Neural cell (in vitro differentiated cells): Measurements from ENCODE around the gene SEMA4B. TPM values are rescaled to one million over a fixed set of nuclear protein-coding genes. Genes with fewer than 3 reads are reported as not detected.

Source experiments
- H2AFZ ChIP-seq: fragments of 200-600, 300-800 bp; sonication (generic), shearing (Covaris generic); 2 replicates; pipeline ENCODE4 v1.6.0; 2014; ENCODE audit warnings: low read depth, mild to moderate bottlenecking, antibody characterized with exemption, low read length, moderate library complexity
- H3F3A ChIP-seq: fragments of 200-600 bp; shearing (Covaris generic); 2 replicates; pipeline ENCODE4 v1.6.1; 2016; ENCODE audit warnings: mild to moderate bottlenecking, moderate library complexity, mixed read lengths, antibody characterized with exemption, low read length; ENCODE audit not compliant: insufficient read depth, poor library complexity, severe bottlenecking
- H3K27ac ChIP-seq: fragments of 200-600, 300-800 bp; sonication (generic), shearing (Covaris generic); 2 replicates; pipeline ENCODE4 v1.5.1; 2014; ENCODE audit warnings: mild to moderate bottlenecking, low read length, moderate library complexity
- H3K27me3 ChIP-seq: fragments of 300-800, 200-600 bp; sonication (generic), shearing (Covaris generic); 2 replicates; pipeline ENCODE4 v1.6.0; 2014; ENCODE audit warnings: mild to moderate bottlenecking, low read depth, low read length, moderate library complexity; ENCODE audit not compliant: insufficient read depth
- H3K36me3 ChIP-seq: fragments of 300-800, 200-600 bp; sonication (generic), shearing (Covaris generic); 2 replicates; pipeline ENCODE4 v1.5.1; 2014; ENCODE audit warnings: mild to moderate bottlenecking, antibody characterized with exemption, low read length, moderate library complexity; ENCODE audit not compliant: insufficient read depth
- H3K4me2 ChIP-seq: fragments of 300-800, 200-600 bp; sonication (generic), shearing (Covaris generic); 2 replicates; pipeline ENCODE4 v1.6.0; 2014; ENCODE audit warnings: mild to moderate bottlenecking, low read length
- H3K4me3 ChIP-seq: fragments of 300-800, 200-600 bp; sonication (generic), shearing (Covaris generic); 2 replicates; pipeline ENCODE4 v1.5.1; 2014; ENCODE audit warnings: mild to moderate bottlenecking, low read length, moderate library complexity
- H3K79me2 ChIP-seq: fragments of 200-600 bp; shearing (Covaris generic); replicated peaks from 2 replicates; pipeline ENCODE4 v1.6.0; 2014; ENCODE audit warnings: mild to moderate bottlenecking, low read length, moderate library complexity; ENCODE audit not compliant: insufficient read depth
- H3K9ac ChIP-seq: fragments of 300-800, 200-600 bp; sonication (generic), shearing (Covaris generic); 2 replicates; pipeline ENCODE4 v1.6.1; 2016; ENCODE audit warnings: mild to moderate bottlenecking, low read length, mixed read lengths
- H3K9me2 ChIP-seq: fragments of 200-600 bp; shearing (Covaris generic); 2 replicates; pipeline ENCODE4 v1.6.1; 2016; ENCODE audit warnings: mild to moderate bottlenecking, low read length, mixed read lengths; ENCODE audit not compliant: insufficient read depth
- H3K9me3 ChIP-seq: fragments of 200-600, 300-800 bp; sonication (generic), shearing (Covaris generic); 2 replicates; pipeline ENCODE4 v1.6.1; 2016; ENCODE audit warnings: mild to moderate bottlenecking, mixed run types, low read length, moderate library complexity, mixed read lengths
- H4K20me1 ChIP-seq: fragments of 200-600 bp; shearing (Covaris generic); 2 replicates; pipeline ENCODE4 v1.6.1; 2016; ENCODE audit warnings: mild to moderate bottlenecking, mixed run types; ENCODE audit not compliant: insufficient read depth
- EP300 ChIP-seq: fragments of 450-650 bp; conservative IDR thresholded peaks from 2 replicates; pipeline ENCODE4 v1.6.1; 2014; ENCODE audit warnings: antibody characterized with exemption, mild to moderate bottlenecking, moderate library complexity; ENCODE audit not compliant: poor library complexity, severe bottlenecking
- EZH2 ChIP-seq: fragments of 200-600, 300-800 bp; shearing (Covaris generic), sonication (generic); IDR thresholded peaks from 2 replicates; pipeline ENCODE4 v1.6.1; 2014; ENCODE audit warnings: antibody characterized with exemption, low read length, borderline replicate concordance, mild to moderate bottlenecking; ENCODE audit not compliant: insufficient read depth, poor library complexity, severe bottlenecking
- POLR2AphosphoS5 ChIP-seq: IDR thresholded peaks from 2 replicates; pipeline ENCODE4 v1.6.1; 2012
- RAD21 ChIP-seq: fragments of 450-650 bp; conservative IDR thresholded peaks from 2 replicates; pipeline ENCODE4 v1.6.1; 2014; ENCODE audit warnings: antibody characterized with exemption, mild to moderate bottlenecking, moderate library complexity
- REST ChIP-seq: IDR thresholded peaks from 2 replicates; pipeline ENCODE4 v1.6.1; 2012; ENCODE audit warnings: borderline replicate concordance
- SMC3 ChIP-seq: fragments of 450-650 bp; conservative IDR thresholded peaks from 2 replicates; pipeline ENCODE4 v1.6.1; 2014; ENCODE audit warnings: antibody characterized with exemption, mild to moderate bottlenecking, moderate library complexity; ENCODE audit not compliant: poor library complexity
- TAF1 ChIP-seq: IDR thresholded peaks from 2 replicates; pipeline ENCODE4 v1.6.1; 2012; ENCODE audit warnings: low read depth
- polyA plus RNA-seq: library from polyadenylated mRNA; depleted of rRNA; stranded (reverse); fragments of >200 nt; gene quantifications from 2 replicates; pipeline ENCODE4 v1.2.3, GENCODE V29; 2014
- TF ChIP-seq, protein P1 (sequence below): fragments of 450-650 bp; IDR thresholded peaks from 2 replicates; pipeline ENCODE4 v1.5.1; 2014; ENCODE audit warnings: antibody characterized with exemption, mild to moderate bottlenecking, moderate library complexity; ENCODE audit not compliant: poor library complexity, severe bottlenecking

SEMA4B gene
- polyA plus RNA-seq, 1 donor from 2014 or later: 11.0 TPM

DNA sequence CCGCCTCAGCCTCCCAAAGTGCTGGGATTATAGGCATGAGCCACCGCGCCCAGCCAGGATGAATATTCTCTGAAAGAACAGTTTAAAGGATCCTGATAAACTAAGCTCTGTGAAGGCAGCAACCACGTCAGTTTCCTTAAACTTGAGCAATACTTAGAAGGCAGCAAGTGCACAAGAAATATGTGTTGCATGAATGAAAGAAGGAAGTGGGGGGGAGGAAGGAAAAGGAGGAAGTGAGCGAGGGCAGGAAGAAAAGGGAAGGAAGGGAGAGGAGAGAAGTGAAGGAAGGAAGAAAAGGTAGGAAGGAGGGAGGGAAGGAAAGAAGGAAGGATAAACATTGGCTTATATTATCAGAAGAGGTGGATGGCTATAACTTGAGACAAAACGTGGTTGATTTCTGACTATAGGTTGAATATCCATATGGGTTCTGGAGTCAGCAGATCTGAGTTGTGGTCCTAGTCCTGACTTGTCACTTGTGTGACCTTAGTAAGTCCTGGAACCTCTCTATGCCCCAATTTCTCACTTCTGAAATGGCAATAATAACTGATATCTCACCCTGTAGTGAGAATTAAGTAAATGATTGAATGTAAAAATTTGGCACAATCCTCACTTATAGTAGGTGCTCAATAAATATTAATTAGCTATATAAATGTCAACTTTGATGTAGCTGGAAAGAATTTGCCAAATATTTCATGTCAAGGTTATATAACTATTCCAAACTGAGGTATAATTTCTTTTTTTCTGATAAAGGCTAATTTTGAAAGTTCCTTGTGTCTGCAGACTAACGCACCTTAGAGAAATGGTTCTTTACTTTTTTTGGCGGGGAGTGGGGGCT, 12.0 kb upstream of the SEMA4B start:
- no peak overlapping the region for H3K27ac ChIP-seq

DNA sequence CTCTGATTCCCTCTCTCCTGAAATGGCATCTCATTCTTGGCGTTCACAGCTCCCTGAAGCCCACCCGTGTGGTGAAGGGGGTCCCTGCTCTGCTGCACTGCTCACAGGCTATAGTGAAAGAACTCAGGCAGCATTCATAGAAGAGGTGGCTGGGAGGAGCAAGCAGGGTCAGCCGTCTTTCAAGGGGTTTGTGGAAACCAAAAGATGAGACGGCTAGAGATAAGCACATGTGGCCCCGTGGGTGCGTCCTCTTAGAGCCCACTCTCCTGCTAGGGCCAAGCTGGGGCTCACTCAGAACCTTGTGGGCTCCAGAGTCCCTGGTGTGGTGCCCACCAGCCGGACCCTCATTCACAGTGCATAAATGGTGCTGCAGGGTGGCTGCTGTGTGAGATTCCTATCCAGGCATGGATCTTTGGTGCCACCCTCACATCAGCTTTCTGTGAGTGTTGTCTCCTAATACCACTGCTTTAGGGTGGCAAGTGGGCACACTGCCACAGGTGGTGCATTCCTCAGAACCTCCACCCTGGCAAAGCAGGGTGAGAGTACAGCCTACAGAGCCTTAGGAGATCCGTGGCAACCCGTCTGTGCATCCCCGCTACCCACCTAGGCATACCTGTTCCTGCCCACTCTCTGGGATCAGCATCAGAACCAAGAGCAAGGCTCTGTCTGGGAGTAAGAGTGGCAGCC, 11.2 kb upstream of the SEMA4B start:
- H3K79me2 ChIP-seq: peaks cover 6% of the 10 kb centered on the region
- H2AFZ ChIP-seq: no peak overlapping the region
- no peaks in the 10 kb centered on the region for H4K20me1 ChIP-seq
- no peaks in the 10 kb centered on the region for H3K9me3 ChIP-seq
- no peaks in the 10 kb centered on the region for H3F3A ChIP-seq
- no peak overlapping the region for H3K4me3 ChIP-seq
- H3K4me2 ChIP-seq: no peak overlapping the region
- no peaks in the 10 kb centered on the region for H3K9me2 ChIP-seq
- H3K9ac ChIP-seq: no peak overlapping the region
- H3K36me3 ChIP-seq: no peaks in the 10 kb centered on the region
- H3K27ac ChIP-seq: no peak overlapping the region
- H3K27me3 ChIP-seq: no peaks in the 10 kb centered on the region
- TF ChIP-seq POLR2AphosphoS5: no peak
- no peak for TF ChIP-seq REST
- TF ChIP-seq EZH2: no peak
- TF ChIP-seq TAF1: no peak
- TF ChIP-seq, protein P1, sequence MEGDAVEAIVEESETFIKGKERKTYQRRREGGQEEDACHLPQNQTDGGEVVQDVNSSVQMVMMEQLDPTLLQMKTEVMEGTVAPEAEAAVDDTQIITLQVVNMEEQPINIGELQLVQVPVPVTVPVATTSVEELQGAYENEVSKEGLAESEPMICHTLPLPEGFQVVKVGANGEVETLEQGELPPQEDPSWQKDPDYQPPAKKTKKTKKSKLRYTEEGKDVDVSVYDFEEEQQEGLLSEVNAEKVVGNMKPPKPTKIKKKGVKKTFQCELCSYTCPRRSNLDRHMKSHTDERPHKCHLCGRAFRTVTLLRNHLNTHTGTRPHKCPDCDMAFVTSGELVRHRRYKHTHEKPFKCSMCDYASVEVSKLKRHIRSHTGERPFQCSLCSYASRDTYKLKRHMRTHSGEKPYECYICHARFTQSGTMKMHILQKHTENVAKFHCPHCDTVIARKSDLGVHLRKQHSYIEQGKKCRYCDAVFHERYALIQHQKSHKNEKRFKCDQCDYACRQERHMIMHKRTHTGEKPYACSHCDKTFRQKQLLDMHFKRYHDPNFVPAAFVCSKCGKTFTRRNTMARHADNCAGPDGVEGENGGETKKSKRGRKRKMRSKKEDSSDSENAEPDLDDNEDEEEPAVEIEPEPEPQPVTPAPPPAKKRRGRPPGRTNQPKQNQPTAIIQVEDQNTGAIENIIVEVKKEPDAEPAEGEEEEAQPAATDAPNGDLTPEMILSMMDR: no peak

More for the DNA sequence above, 12.0 kb upstream of the SEMA4B start:
- Histone ChIP-seq H3K4me3 (no peak overlapping the region), H3F3A (no peaks in the 10 kb centered on the region), H2AFZ (no peak overlapping the region), H3K9me2 (no peaks in the 10 kb centered on the region), H3K4me2 (no peak overlapping the region), H4K20me1 (no peaks in the 10 kb centered on the region), H3K36me3 (no peaks in the 10 kb centered on the region), H3K27me3 (no peaks in the 10 kb centered on the region), H3K9ac (no peak overlapping the region), H3K9me3 (no peaks in the 10 kb centered on the region), H3K79me2 (peaks cover 6% of the 10 kb centered on the region)
- TF ChIP-seq TAF1: no peak
- TF ChIP-seq, protein P1: no peak
- no peak for TF ChIP-seq EP300
- TF ChIP-seq SMC3: no peak
- TF ChIP-seq RAD21: no peak
- no peak for TF ChIP-seq REST
- TF ChIP-seq EZH2: no peak
- TF ChIP-seq POLR2AphosphoS5: no peak
